GM21723 (cell line): ENCODE measurements around the gene BICD2.
"Not testable (repeated sequence)": the region's sequence is repeated elsewhere in the genome, so short reads cannot be mapped to it uniquely, and the experiment has no call there.

Experiments
- ATAC-seq: cut with Tn5 transposase; IDR thresholded peaks from one replicate; pipeline ENCODE4 v1.9.1; 2021; ENCODE audit warnings: mild to moderate bottlenecking, moderate library complexity; ENCODE audit not compliant: unreplicated experiment

The BICD2 gene

GRCh38 chr9:92764381-92764987 lies at the start of gene BICD2:
BICD2 (minus strand) TSS chr9:92764833; CDS start chr9:92764744, 89 bp downstream.
- peak; percentile 92 for ATAC-seq

GRCh38 chr9:92809629-92810326 lies 45.1 kb upstream of the BICD2 start:
- not testable (repeated sequence) for ATAC-seq

DNA sequence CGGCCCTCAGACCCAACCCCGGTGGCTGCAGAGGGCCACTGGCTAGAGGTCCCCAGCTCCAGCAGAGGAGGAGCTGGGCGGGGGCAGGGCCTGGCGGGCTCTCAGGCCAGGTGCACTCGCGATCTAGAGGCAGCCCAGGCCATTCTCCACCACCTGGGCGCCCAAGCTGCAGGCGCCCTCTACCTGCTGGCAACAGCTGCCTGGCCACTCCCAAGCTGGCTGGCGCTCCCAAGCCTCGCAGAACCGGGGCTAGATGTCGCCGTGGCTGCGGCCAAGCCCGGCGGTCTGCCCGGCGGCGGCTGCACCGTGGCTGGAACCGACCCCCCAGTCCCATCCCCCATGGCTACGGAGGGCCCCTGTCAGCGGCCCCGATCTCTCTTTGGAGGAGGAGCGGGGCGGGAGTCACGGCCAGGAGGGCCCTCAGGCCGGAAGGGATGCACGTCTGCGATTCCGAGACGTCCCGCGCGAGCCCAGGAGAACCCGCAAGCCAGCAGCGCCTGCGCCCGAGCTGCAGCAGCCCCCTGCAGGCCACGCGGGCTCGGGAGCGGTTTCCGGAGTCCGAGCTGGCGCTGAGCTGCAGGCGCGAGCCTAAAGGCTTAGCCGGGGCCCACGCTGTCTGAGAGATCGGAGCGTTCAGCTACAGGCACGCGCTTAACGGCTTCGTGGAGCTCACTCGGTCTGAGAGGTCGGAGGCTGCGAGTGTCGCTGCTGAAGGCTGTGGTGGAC lies 44.3 kb upstream of the BICD2 start:
- ATAC-seq: no peak

DNA sequence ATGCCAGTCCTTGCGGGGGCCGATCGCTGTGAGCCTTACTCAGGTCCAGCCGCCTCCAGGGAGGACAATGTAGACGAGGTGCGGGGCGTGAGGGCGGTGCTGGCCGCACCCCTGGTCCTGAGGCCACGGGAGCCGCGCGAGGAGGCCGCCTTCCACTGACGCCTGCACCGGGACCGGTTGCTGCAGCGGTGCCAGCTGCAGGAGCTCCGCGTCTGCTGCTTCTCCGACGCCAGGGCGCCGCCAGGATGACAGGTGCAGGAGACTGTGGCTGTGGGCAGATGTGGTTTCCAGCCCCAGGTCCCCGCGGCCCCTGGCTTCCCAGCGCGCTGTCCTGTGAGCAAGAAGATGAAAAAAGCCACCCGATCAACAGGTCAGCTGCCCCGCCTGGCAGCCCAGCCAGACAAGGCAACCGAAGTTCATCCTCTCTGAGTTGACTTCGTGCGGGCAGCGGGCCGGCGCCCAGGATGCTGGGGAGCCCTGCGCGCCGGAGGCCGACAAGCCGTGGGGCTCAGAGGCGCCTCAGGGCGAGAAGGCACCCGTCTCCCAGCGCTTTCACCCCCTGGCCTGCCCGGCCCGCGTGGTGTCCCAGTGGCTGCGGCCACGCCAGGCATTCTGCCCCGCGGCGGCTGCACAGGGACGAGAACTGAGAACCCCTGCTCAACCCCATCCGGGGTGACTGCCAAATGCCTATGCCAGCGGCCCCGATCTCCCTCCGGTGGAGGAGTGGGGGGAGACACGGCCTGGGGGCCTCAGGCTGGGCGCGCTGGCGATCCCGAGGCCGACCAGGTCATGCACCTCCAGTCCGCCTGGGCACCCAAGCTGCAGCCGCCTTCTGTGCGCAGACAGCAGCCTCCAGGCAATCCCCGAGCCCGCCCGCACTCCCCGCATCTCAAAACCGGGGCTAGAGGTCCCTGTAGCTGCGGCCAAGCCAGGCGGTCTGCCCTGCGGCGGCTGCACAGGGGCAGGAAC lies 43.4 kb upstream of the BICD2 start:
- ATAC-seq: no peak

DNA sequence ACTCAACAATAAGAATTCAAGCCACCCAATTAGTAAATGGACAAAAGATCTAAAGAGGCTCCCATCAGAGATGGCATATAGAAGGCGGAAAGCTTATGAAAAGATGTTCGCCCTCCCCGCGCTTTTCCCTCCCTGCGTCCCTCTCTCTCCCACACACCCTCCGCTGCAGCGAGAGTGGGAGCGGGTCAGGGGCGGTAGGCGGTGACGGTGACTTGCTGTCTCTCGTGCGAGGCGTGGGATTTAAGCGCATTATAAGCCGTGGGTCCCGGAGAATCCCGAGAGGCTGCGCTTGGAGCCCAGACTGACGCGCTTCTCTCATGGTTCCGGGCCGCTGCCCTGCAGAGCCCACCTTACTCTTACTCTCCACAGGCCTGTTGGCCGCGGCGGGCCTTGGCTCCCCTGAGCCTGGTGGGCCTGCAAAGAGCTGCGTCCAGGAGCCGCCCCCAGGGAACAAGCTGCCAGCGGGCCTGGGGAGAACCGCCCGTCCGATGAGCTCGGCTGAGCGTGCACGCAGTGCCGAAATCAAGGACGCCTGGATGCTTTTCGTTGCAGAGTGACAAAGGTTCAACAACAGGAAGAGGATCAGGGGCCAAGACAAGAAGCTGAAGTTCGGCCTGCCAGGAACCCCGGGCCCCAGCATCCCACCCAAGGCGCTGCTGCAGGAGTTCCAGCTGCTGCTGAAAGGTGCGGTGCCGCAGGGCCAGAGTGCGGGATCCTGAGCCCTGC lies 42.6 kb upstream of the BICD2 start:
- no peak for ATAC-seq

- ATAC-seq: no peak
Measured at GRCh38 chr9:92804727-92805126, 40.1 kb upstream of the BICD2 start.

- ATAC-seq: no peak
Measured at GRCh38 chr9:92798358-92798757, 33.7 kb upstream of the BICD2 start.

- ATAC-seq: not testable (repeated sequence)
Measured at GRCh38 chr9:92796337-92796804, 31.7 kb upstream of the BICD2 start.

GRCh38 chr9:92795598-92796336 lies 31.1 kb upstream of the BICD2 start:
- ATAC-seq: no peak

DNA sequence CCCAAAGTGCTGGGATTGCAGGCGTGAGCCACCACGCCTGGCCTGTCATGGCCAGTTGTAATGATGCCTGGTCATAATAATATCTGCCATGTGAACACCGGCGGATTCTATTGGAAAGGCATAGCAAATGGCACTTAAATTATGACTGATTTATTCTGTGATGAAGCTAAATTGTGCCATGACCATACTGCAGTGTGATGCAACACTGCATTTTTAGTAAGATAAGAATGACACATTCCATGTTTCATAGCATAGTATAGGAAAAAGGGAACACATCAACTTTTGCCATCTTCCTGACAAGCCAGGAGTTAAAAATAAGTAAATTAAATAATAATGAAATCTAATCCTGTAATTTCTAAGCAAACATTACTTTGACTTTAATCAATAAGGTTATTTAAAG lies 30.4 kb upstream of the BICD2 start:
- ATAC-seq: no peak

- no peak for ATAC-seq
Measured at GRCh38 chr9:92794426-92794825, 29.8 kb upstream of the BICD2 start.

DNA sequence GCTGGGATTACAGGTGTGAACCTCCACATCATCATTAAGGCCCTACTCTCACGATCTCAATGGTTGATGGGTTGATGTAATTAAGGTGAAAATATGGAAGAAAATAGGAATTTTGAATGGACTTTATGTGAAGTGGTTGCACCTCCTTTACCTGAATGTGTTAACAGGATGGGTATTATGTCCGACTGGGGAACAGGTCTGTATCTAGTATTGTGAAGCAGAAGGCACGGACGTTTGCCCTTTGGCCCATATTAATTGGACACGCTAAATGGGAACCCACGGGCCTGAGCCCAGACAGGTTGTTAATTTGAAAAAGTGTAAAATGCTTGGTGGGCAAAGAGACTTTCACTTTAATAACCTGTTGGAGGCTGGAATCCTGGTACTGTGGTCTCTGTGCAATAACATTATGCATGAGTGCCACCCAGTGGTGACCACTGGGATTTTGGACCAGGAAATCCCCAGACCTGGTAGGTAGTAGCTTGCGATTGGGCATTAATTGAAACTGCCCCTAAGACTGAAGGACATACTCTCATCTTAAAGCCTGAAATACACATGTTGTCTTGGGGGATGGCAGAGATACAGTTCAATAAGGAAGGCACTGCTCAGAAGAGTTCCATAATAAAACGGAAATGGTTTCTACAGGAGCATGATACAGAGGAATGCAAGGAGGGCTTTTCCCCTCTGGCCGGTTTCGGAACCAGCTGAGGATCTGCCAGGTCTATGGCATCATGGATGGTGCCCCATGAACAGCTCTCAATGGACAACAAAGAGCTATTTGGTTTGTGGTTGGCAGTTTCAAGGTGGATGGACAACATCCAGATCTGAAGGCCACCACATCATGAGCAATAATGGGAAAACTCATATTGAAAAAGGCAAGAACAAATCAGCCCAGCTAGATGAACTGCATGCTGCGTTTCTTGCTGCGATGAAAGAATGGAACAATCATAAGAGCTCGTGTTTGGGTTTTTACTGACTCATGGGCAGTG lies 26.2 kb upstream of the BICD2 start:
- peak; percentile 68 for ATAC-seq

GRCh38 chr9:92786298-92786697 lies 21.7 kb upstream of the BICD2 start:
- ATAC-seq: no peak

- ATAC-seq: no peak
Measured at GRCh38 chr9:92781899-92782298, 17.3 kb upstream of the BICD2 start.

DNA sequence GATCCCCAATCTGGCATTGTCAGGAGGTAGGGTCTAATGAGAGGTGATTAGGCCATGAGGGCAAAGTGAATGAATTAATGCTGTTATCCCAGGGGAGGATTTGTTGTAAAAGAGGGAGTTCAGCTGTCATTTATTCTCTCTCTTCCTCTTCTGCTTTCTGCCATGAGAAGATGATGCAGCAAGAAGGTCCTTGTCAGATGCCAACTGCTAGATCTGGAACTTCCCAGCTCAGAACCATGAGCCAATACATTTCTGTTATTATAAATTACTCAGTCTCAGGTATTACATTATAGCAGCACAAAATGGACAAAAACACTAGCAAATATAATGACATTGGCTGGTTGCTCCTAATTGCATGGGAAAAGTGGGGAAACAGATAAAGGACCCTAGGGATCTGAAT lies 15.6 kb upstream of the BICD2 start:
- ATAC-seq: no peak

GRCh38 chr9:92775466-92775865 lies 10.8 kb upstream of the BICD2 start:
- no peak for ATAC-seq

- ATAC-seq: no peak
Measured at GRCh38 chr9:92774274-92774673, 9.6 kb upstream of the BICD2 start.

GRCh38 chr9:92773810-92774209 lies 9.2 kb upstream of the BICD2 start:
- ATAC-seq: no peak
